Measurements from ENCODE around the gene FRY. TPM values are rescaled to one million over a fixed set of nuclear protein-coding genes. Genes with fewer than 3 reads are reported as not detected.

Gene FRY
- total RNA-seq, 2 donors from 2014 or later, result 32.0 to 45.4 TPM

GRCh38 chr13:32179708-32180107, 148.1 kb downstream of the FRY start:
- intact Hi-C loops (cut with DNase I), result no loop called here

GRCh38 chr13:32187651-32188050, 156.1 kb downstream of the FRY start:
- ATAC-seq (no peak), DNase-seq (no peak)
- Histone ChIP-seq H3K9me3 (no peaks in the 10 kb centered on the region), H3K27ac (no peak overlapping the region), H3K4me3 (no peak overlapping the region), H3K27me3 (no peaks in the 10 kb centered on the region), H3K36me3 (replicated peaks in 1 of 2; ENCODE audit: insufficient read depth in 1 of 2, low read depth in 2 of 2) (peaks cover 0 to 18% of the 10 kb centered on the region in 2 donors), H3K4me1 (no peaks in the 10 kb centered on the region)
- intact Hi-C loops (cut with DNase I), result no loop called here
- TF ChIP-seq CTCF (IDR thresholded peaks at IDR 0.05), result no peak
- 88 to 92% methylated on average over 2 of the region's 2 CpGs for WGBS, 2 donors

More at GRCh38 chr13:32179708-32180107, 148.1 kb downstream of the FRY start:
- Histone ChIP-seq H3K9me3 (no peaks in the 10 kb centered on the region), H3K4me1 (no peaks in the 10 kb centered on the region), H3K27me3 (no peaks in the 10 kb centered on the region), H3K4me3 (no peak overlapping the region), H3K36me3 (replicated peaks in 1 of 2; ENCODE audit: insufficient read depth in 1 of 2, low read depth in 2 of 2) (peaks cover 0 to 8% of the 10 kb centered on the region in 2 donors), H3K27ac (no peak overlapping the region)
- ATAC-seq (no peak), DNase-seq (no peak)
- WGBS, 2 donors, result 90 to 95% methylated on average over 2 of the region's 2 CpGs
- TF ChIP-seq CTCF (IDR thresholded peaks at IDR 0.05) (no peak), POLR2A (IDR thresholded peaks at IDR 0.05) (no peak)

GRCh38 chr13:32191452-32191998, 160.0 kb downstream of the FRY start:
- Histone ChIP-seq H3K36me3 (replicated peaks in 1 of 2; ENCODE audit: insufficient read depth in 1 of 2, low read depth in 2 of 2) (peaks cover 0 to 8% of the 10 kb centered on the region in 2 donors), H3K27ac (no peak overlapping the region), H3K9me3 (no peaks in the 10 kb centered on the region), H3K4me1 (no peaks in the 10 kb centered on the region), H3K4me3 (no peak overlapping the region), H3K27me3 (no peaks in the 10 kb centered on the region)
- intact Hi-C loops (cut with DNase I), result no loop called here
- ATAC-seq (no peak), DNase-seq (no peak)
- 64 to 67% methylated on average over 2 of the region's 2 CpGs for WGBS, 2 donors
- TF ChIP-seq CTCF (IDR thresholded peaks at IDR 0.05) (no peak), POLR2A (IDR thresholded peaks at IDR 0.05) (no peak)

GRCh38 chr13:32195713-32196112, 164.1 kb downstream of the FRY start:
- intact Hi-C loops (cut with DNase I), result no loop called here
- H3K36me3 ChIP-seq (replicated peaks in 1 of 2; ENCODE audit: insufficient read depth in 1 of 2, low read depth in 2 of 2), result peaks cover 0 to 3% of the 10 kb centered on the region in 2 donors
- H3K27ac ChIP-seq, result no peak overlapping the region
- ATAC-seq (no peak), DNase-seq (no peak)
- no peaks in the 10 kb centered on the region for H3K9me3 ChIP-seq
- no peak overlapping the region for H3K4me3 ChIP-seq
- no peaks in the 10 kb centered on the region for H3K27me3 ChIP-seq
- H3K4me1 ChIP-seq, result no peaks in the 10 kb centered on the region
- no peak for TF ChIP-seq CTCF (IDR thresholded peaks at IDR 0.05)
- no peak for TF ChIP-seq POLR2A (IDR thresholded peaks at IDR 0.05)

- H3K9me3 ChIP-seq, result no peaks in the 10 kb centered on the region
- intact Hi-C loops (cut with DNase I), result no loop called here
These were observed 167.6 kb downstream of the FRY start for GRCh38 chr13:32199168-32199567.

More at GRCh38 chr13:32199168-32199567, 167.6 kb downstream of the FRY start:
- 100% methylated on average over 1 of the region's 1 CpG for WGBS, 2 donors
- H3K27ac ChIP-seq, result no peak overlapping the region
- ATAC-seq (no peak), DNase-seq (no peak)
- H3K27me3 ChIP-seq, result no peaks in the 10 kb centered on the region
- H3K36me3 ChIP-seq (replicated peaks in 1 of 2; ENCODE audit: insufficient read depth in 1 of 2, low read depth in 2 of 2), result peaks cover 0 to 3% of the 10 kb centered on the region in 2 donors
- no peaks in the 10 kb centered on the region for H3K4me1 ChIP-seq
- TF ChIP-seq POLR2A (IDR thresholded peaks at IDR 0.05) (no peak), CTCF (IDR thresholded peaks at IDR 0.05) (no peak)
- no peak overlapping the region for H3K4me3 ChIP-seq
